Esophagus squamous epithelium (tissue), 5 donors: ENCODE results near the gene NUDT8. TPM values are rescaled to one million over a fixed set of nuclear protein-coding genes. Genes with fewer than 3 reads are reported as not detected.

Experiments
- DNase-seq: peaks from one replicate; lab custom pipeline; 2025; lab: John Stamatoyannopoulos, UW
- H3K27ac ChIP-seq, 4 donors: fragments of 200-600 bp; sonication (generic); one replicate each; pipeline ENCODE4 v1.5.1; 2016 to 2019; ENCODE audit warnings: mild to moderate bottlenecking in 1 of 4
- H3K27me3 ChIP-seq, 4 donors: fragments of 200-600 bp; sonication (generic); 1 replicate in 3 of 4; 2 replicates in 1 of 4; pipeline versions ENCODE4 v1.5.1 to v1.6.0; 2017 to 2021; ENCODE audit warnings: antibody characterized with exemption in 1 of 4
- H3K36me3 ChIP-seq, 3 donors: fragments of 200-600 bp; sonication (generic); one replicate each; pipeline ENCODE4 v1.5.1; 2016 to 2019
- H3K4me1 ChIP-seq, 3 donors: fragments of 200-600 bp; sonication (generic); one replicate each; pipeline ENCODE4 v1.5.1; 2017 to 2019
- H3K4me3 ChIP-seq, 4 donors: fragments of 200-600 bp; sonication (generic); 1 replicate in 3 of 4; 2 replicates in 1 of 4; pipeline ENCODE4 v1.5.1; 2016 to 2019; ENCODE audit warnings: mild to moderate bottlenecking in 2 of 4, moderate library complexity in 1 of 4
- H3K9me3 ChIP-seq, 3 donors: fragments of 200-600 bp; sonication (generic); one replicate each; pipeline ENCODE4 v1.5.1; 2016 to 2019
- CTCF ChIP-seq, 6 experiments: fragments of 450-650 bp in 4 of 6; fragments of 200-600 bp in 2 of 6; sonication (generic) in 2 of 6; IDR thresholded peaks; one replicate each; pipeline ENCODE4 v1.5.1; 2016 to 2019; ENCODE audit warnings: antibody characterized with exemption in 6 of 6, mild to moderate bottlenecking in 4 of 6, moderate library complexity in 4 of 6
- POLR2A ChIP-seq, 4 donors: fragments of 450-650 bp; IDR thresholded peaks; one replicate each; pipeline ENCODE4 v1.6.1; 2017; ENCODE audit warnings: antibody characterized with exemption in 4 of 4, mild to moderate bottlenecking in 4 of 4, moderate library complexity in 3 of 4
- WGBS, 2 donors: methylation state at CpG; one replicate each; pipeline ENCODE4 v1.1.5; 2018; 5-methylcytosine and 5-hydroxymethylcytosine counted together
- intact Hi-C: fragments of 100-400 bp; cut with DNase I; formaldehyde crosslinking; loops from one replicate; pipeline ENCODE4 v1.15.0; 2022
- total RNA-seq, 4 donors: library from RNA; depleted of rRNA; stranded (reverse); fragments of >200 nt; gene quantifications; one replicate each; pipeline ENCODE4 v1.1.0, GENCODE V29; 2016
- donor health status: DM: yes; HTN: yes; CAD: no.

The NUDT8 gene
- total RNA-seq, 4 donors from 2014 or later = 37.5 to 68.0 (median 47.0) TPM

- no peak overlapping the region for H3K27ac ChIP-seq
- H3K36me3 ChIP-seq = no peaks in the 10 kb centered on the region
- H3K27me3 ChIP-seq = peaks cover 0 to 47% (median 0%) of the 10 kb centered on the region in 4 donors
- peaks cover 0 to 29% (median 0%) of the 10 kb centered on the region in 3 donors for H3K4me1 ChIP-seq
- WGBS, 2 donors = 69% methylated on average over 3 of the region's 12 CpGs; no CpG with 5 or more reads in 1 of the 2 donors
- no peak overlapping the region for H3K4me3 ChIP-seq
- intact Hi-C loops = no loop called here
- H3K9me3 ChIP-seq = peaks cover 0 to 6% (median 0%) of the 10 kb centered on the region in 3 donors
- no peak for DNase-seq
- TF ChIP-seq CTCF (IDR thresholded peaks at IDR 0.05) (peak in 2 of 6 experiments; percentile 10 to 32), POLR2A (IDR thresholded peaks at IDR 0.05) (no peak)
Observed at GRCh38 chr11:67648140-67648795, 18.5 kb upstream of the NUDT8 start.

GRCh38 chr11:67647471-67647870 is 17.7 kb upstream of the NUDT8 start:
- Histone ChIP-seq H3K27ac (no peak overlapping the region), H3K27me3 (peaks cover 0 to 48% (median 0%) of the 10 kb centered on the region in 4 donors), H3K9me3 (peaks cover 0 to 6% (median 0%) of the 10 kb centered on the region in 3 donors), H3K36me3 (no peaks in the 10 kb centered on the region), H3K4me3 (no peak overlapping the region), H3K4me1 (peaks cover 0 to 27% (median 0%) of the 10 kb centered on the region in 3 donors)
- 43 to 66% methylated on average over 4 to 8 of the region's 15 CpGs for WGBS, 2 donors
- intact Hi-C loops = no loop called here
- no peak for DNase-seq
- TF ChIP-seq CTCF (IDR thresholded peaks at IDR 0.05) = no peak
- TF ChIP-seq POLR2A (IDR thresholded peaks at IDR 0.05) = no peak

- no peak overlapping the region for H3K27ac ChIP-seq
- peaks cover 0 to 55% (median 0%) of the 10 kb centered on the region in 4 donors for H3K27me3 ChIP-seq
- TF ChIP-seq POLR2A (IDR thresholded peaks at IDR 0.05) = no peak
- peak in 1 of 6 experiments; percentile 8 for TF ChIP-seq CTCF (IDR thresholded peaks at IDR 0.05)
- DNase-seq = no peak
- peaks cover 0 to 6% (median 0%) of the 10 kb centered on the region in 3 donors for H3K9me3 ChIP-seq
- no peaks in the 10 kb centered on the region for H3K36me3 ChIP-seq
- peaks cover 0 to 22% (median 0%) of the 10 kb centered on the region in 3 donors for H3K4me1 ChIP-seq
- 58 to 64% methylated on average over 6 to 9 of the region's 24 CpGs for WGBS, 2 donors
- intact Hi-C loops = no loop called here
- H3K4me3 ChIP-seq = no peak overlapping the region
Observed at GRCh38 chr11:67646535-67647336, 17.0 kb upstream of the NUDT8 start.

DNA sequence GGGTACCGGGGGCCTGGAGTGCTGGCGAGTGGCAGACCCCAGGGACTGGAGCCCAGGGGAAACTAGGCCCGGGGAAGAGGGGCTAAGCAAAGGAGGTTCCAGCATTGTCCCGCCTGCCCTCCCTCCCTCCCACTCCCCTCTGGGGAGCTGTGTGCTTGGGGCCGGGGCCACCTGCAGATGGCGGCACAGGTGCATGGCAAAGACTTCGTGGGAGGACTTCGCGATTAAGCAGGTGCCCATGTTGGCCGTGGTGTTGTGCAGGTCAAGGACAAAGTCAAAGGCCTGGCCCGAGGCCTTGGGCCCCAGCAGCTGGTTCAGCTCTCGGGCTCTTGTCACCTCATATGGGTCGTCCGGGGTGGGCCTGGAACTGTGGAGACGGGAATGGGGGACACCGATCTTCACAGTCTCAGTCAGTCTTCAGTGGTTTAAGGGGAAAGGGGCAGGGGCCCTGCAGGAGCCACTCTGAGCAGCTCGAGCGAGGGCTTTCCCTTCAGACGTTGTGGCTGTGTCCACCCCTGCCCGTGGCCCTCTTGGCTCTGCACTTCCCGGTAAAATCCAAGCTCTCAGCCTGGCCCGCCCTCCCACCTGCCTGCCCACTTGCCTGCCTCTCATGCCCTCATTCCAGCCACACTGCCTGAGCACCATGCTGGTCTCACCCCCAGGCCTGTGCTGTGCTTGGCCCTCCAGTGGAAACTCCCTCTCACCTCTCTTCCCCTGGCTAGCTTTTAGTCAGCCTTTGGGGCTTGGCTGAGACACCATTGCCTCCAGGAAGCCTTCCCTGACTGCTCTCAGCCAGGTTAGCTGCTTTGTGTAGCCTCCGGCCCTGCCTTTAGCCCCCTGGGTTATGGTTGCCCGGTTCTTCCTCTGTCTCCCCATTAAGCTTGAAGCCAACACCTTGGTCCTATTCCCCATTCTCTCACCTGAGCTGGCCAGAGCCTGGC is 16.1 kb upstream of the NUDT8 start:
- peaks cover 0 to 22% (median 0%) of the 10 kb centered on the region in 3 donors for H3K4me1 ChIP-seq
- no peaks in the 10 kb centered on the region for H3K36me3 ChIP-seq
- DNase-seq = no peak
- TF ChIP-seq CTCF (IDR thresholded peaks at IDR 0.05) (no peak), POLR2A (IDR thresholded peaks at IDR 0.05) (no peak)
- WGBS, 2 donors = 81 to 83% methylated on average over 7 to 15 of the region's 24 CpGs
- H3K9me3 ChIP-seq = peaks cover 0 to 6% (median 0%) of the 10 kb centered on the region in 3 donors
- peaks cover 0 to 64% (median 0%) of the 10 kb centered on the region in 4 donors for H3K27me3 ChIP-seq
- intact Hi-C loops = no loop called here
- H3K4me3 ChIP-seq = no peak overlapping the region
- no peak overlapping the region for H3K27ac ChIP-seq
